Measurements from ENCODE around the gene JAML. TPM values are rescaled to one million over a fixed set of nuclear protein-coding genes. Genes with fewer than 3 reads are reported as not detected.

Gene JAML
- total and polyA plus RNA-seq, 2 of the 13 experiments (the other 11 are each of a cell fraction or from before 2014, with no cell fraction given) = 2.0 to 3.3 TPM

- TF ChIP-seq ZNF34 (CRISPR knock-in tag; IDR thresholded peaks at IDR 0.05; ENCODE audit: borderline replicate concordance) (no peak), REPIN1 (CRISPR knock-in tag; IDR thresholded peaks at IDR 0.05; ENCODE audit: borderline replicate concordance, low read depth) (no peak), ZFP36L2 (CRISPR knock-in tag; IDR thresholded peaks at IDR 0.05) (no peak), AHR (CRISPR knock-in tag; IDR thresholded peaks at IDR 0.05) (no peak), SRY (CRISPR knock-in tag; IDR thresholded peaks at IDR 0.05) (no peak), ZNF232 (CRISPR knock-in tag; IDR thresholded peaks at IDR 0.05; ENCODE audit: borderline replicate concordance) (no peak), RBM39 (IDR thresholded peaks at IDR 0.05; ENCODE audit: low read depth, low read length, poor library complexity, severe bottlenecking) (no peak), ZSCAN21 (CRISPR knock-in tag; IDR thresholded peaks at IDR 0.05; ENCODE audit: borderline replicate concordance) (no peak), SETDB1 (CRISPR knock-in tag; IDR thresholded peaks at IDR 0.05; ENCODE audit: borderline replicate concordance) (no peak), SP140L (CRISPR knock-in tag; IDR thresholded peaks at IDR 0.05; ENCODE audit: borderline replicate concordance) (no peak), ZBTB44 (CRISPR knock-in tag; IDR thresholded peaks at IDR 0.05) (no peak)
These were observed 4.5 kb upstream of the JAML start (continued) for GRCh38 chr11:118229274-118229847.
